Smooth muscle cell (in vitro differentiated cells): Measurements from ENCODE around the gene ZSWIM6. TPM values are rescaled to one million over a fixed set of nuclear protein-coding genes. Genes with fewer than 3 reads are reported as not detected.

ENCODE experiments used
- DNase-seq: peaks from one replicate; lab custom pipeline; 2025; ENCODE audit not compliant: unreplicated experiment; lab: John Stamatoyannopoulos, UW
- H2AFZ ChIP-seq: fragments of 200-600 bp; sonication (generic); 2 replicates; pipeline ENCODE4 v1.6.0; 2016; ENCODE audit warnings: antibody characterized with exemption, low read depth, mild to moderate bottlenecking
- H3F3A ChIP-seq: fragments of 200-600 bp; sonication (generic); 2 replicates; pipeline ENCODE4 v1.6.0; 2017; ENCODE audit warnings: antibody characterized with exemption, low read depth
- H3K27ac ChIP-seq: fragments of 200-600 bp; sonication (generic); 2 replicates; pipeline ENCODE4 v1.5.1; 2016; ENCODE audit warnings: low read depth, mild to moderate bottlenecking
- H3K27me3 ChIP-seq: fragments of 200-600 bp; sonication (generic); 2 replicates; pipeline ENCODE4 v1.6.1; 2016; ENCODE audit warnings: low read depth, mild to moderate bottlenecking
- H3K36me3 ChIP-seq: fragments of 200-600 bp; sonication (generic); 2 replicates; pipeline ENCODE4 v1.5.1; 2016; ENCODE audit warnings: low read depth
- H3K4me1 ChIP-seq: fragments of 200-600 bp; sonication (generic); 2 replicates; pipeline ENCODE4 v1.5.1; 2016; ENCODE audit warnings: low read depth
- H3K4me2 ChIP-seq: fragments of 200-600 bp; sonication (generic); 2 replicates; pipeline ENCODE4 v1.6.0; 2016; ENCODE audit warnings: mild to moderate bottlenecking
- H3K4me3 ChIP-seq: fragments of 200-600 bp; sonication (generic); 2 replicates; pipeline ENCODE4 v1.5.1; 2016; ENCODE audit warnings: mild to moderate bottlenecking
- H3K79me2 ChIP-seq: fragments of 200-600 bp; sonication (generic); 2 replicates; pipeline ENCODE4 v1.6.0; 2016; ENCODE audit warnings: low read depth, mild to moderate bottlenecking
- H3K9ac ChIP-seq: fragments of 200-600 bp; sonication (generic); 2 replicates; pipeline ENCODE4 v1.6.0; 2016; ENCODE audit warnings: low read depth
- H3K9me3 ChIP-seq: fragments of 200-600 bp; sonication (generic); replicated peaks from 2 replicates; pipeline ENCODE4 v1.5.1; 2016; ENCODE audit warnings: low read depth
- H4K20me1 ChIP-seq: fragments of 200-600 bp; sonication (generic); 2 replicates; pipeline ENCODE4 v1.6.0; 2016; ENCODE audit warnings: low read depth
- CTCF ChIP-seq: fragments of 200-600 bp; sonication (generic); IDR thresholded peaks from 2 replicates; pipeline ENCODE4 v1.5.1; 2017; ENCODE audit warnings: borderline replicate concordance, mild to moderate bottlenecking, antibody characterized with exemption; ENCODE audit not compliant: insufficient read depth, poor library complexity, severe bottlenecking
- WGBS: methylation state at CpG from one replicate; pipeline ENCODE4 v1.1.7; 2016; ENCODE audit warnings: low lambda C conversion rate; 5-methylcytosine and 5-hydroxymethylcytosine counted together
- polyA plus RNA-seq: library from polyadenylated mRNA; unstranded; fragments of >200 nt; fragmentation: Nextera tagmentation; extraction: Ambion mirVana; gene quantifications from 2 replicates; pipeline ENCODE4 v1.2.1, GENCODE V29; 2016
- total RNA-seq: library from RNA; depleted of rRNA; stranded (reverse); fragments of >200 nt; gene quantifications from 2 replicates; pipeline ENCODE4 v1.2.3, GENCODE V29; 2014

ZSWIM6 gene
- total and polyA plus RNA-seq, 2 experiments from 2014 or later = 9.1 to 25.5 TPM

GRCh38 chr5:61479850-61480614, 148.0 kb downstream of the ZSWIM6 start:
- Histone ChIP-seq H4K20me1 (peaks cover 88% of the 10 kb centered on the region), H3K4me2 (no peak overlapping the region), H3K36me3 (no peaks in the 10 kb centered on the region), H3K79me2 (peaks cover 77% of the 10 kb centered on the region), H2AFZ (no peak overlapping the region), H3K27me3 (no peaks in the 10 kb centered on the region), H3K9me3 (no peaks in the 10 kb centered on the region), H3F3A (no peaks in the 10 kb centered on the region), H3K27ac (no peak overlapping the region), H3K4me3 (no peak overlapping the region), H3K4me1 (peaks cover 6% of the 10 kb centered on the region), H3K9ac (no peak overlapping the region)
- DNase-seq = no peak
- WGBS = 98% methylated on average over 4 of the region's 4 CpGs
- TF ChIP-seq CTCF = no peak

- Histone ChIP-seq H3K9me3 (no peaks in the 10 kb centered on the region), H3F3A (no peaks in the 10 kb centered on the region), H2AFZ (no peak overlapping the region), H3K4me2 (no peak overlapping the region), H3K27me3 (no peaks in the 10 kb centered on the region), H3K27ac (no peak overlapping the region), H3K36me3 (no peaks in the 10 kb centered on the region), H3K9ac (no peak overlapping the region), H3K4me1 (peaks cover 6% of the 10 kb centered on the region), H4K20me1 (peaks cover 88% of the 10 kb centered on the region), H3K4me3 (no peak overlapping the region), H3K79me2 (peaks cover 79% of the 10 kb centered on the region)
- TF ChIP-seq CTCF = no peak
- DNase-seq = no peak
- 100% methylated on average over 3 of the region's 3 CpGs for WGBS
These were observed 150.9 kb downstream of the ZSWIM6 start for GRCh38 chr5:61482980-61483379.

GRCh38 chr5:61486476-61486875, 154.4 kb downstream of the ZSWIM6 start:
- no peak overlapping the region for H3K4me2 ChIP-seq
- no peak overlapping the region for H3K4me3 ChIP-seq
- no peak for TF ChIP-seq CTCF
- H3K36me3 ChIP-seq = peaks cover 3% of the 10 kb centered on the region
- WGBS = 94% methylated on average over 1 of the region's 1 CpG
- DNase-seq = no peak
- H2AFZ ChIP-seq = no peak overlapping the region
- H3K9me3 ChIP-seq = no peaks in the 10 kb centered on the region
- H3K27ac ChIP-seq = no peak overlapping the region
- H3K79me2 ChIP-seq = peaks cover 77% of the 10 kb centered on the region
- no peaks in the 10 kb centered on the region for H3K4me1 ChIP-seq
- peaks cover 89% of the 10 kb centered on the region for H4K20me1 ChIP-seq
- H3K9ac ChIP-seq = no peak overlapping the region
- no peaks in the 10 kb centered on the region for H3F3A ChIP-seq
- H3K27me3 ChIP-seq = no peaks in the 10 kb centered on the region

GRCh38 chr5:61489574-61489973, 157.5 kb downstream of the ZSWIM6 start:
- no peak for TF ChIP-seq CTCF
- Histone ChIP-seq H3K36me3 (peaks cover 3% of the 10 kb centered on the region), H3K9me3 (no peaks in the 10 kb centered on the region), H3K4me1 (no peaks in the 10 kb centered on the region), H3K9ac (no peak overlapping the region), H3F3A (no peaks in the 10 kb centered on the region), H3K4me3 (no peak overlapping the region), H3K27ac (no peak overlapping the region), H3K4me2 (no peak overlapping the region), H4K20me1 (peaks cover 100% of the 10 kb centered on the region), H2AFZ (no peak overlapping the region), H3K27me3 (no peaks in the 10 kb centered on the region), H3K79me2 (peaks cover 70% of the 10 kb centered on the region)
- no peak for DNase-seq
- 100% methylated on average over 1 of the region's 1 CpG for WGBS
